Osteocyte (in vitro differentiated cells): Measurements from ENCODE around the gene MBP. TPM values are rescaled to one million over a fixed set of nuclear protein-coding genes. Genes with fewer than 3 reads are reported as not detected.

Source experiments
- DNase-seq: peaks from one replicate; pipeline ENCODE4 v3.0.0; 2021; ENCODE audit warnings: mixed read lengths; ENCODE audit not compliant: unreplicated experiment; ENCODE audit errors: extremely low spot score
- H3K27ac Mint-ChIP-seq: one replicate; pipeline ENCODE4 v1.8.0; 2021; ENCODE audit warnings: mild to moderate bottlenecking, mixed read lengths; ENCODE audit not compliant: unreplicated experiment
- H3K27me3 Mint-ChIP-seq: one replicate; pipeline ENCODE4 v1.8.0; 2021; ENCODE audit warnings: mixed read lengths; ENCODE audit not compliant: unreplicated experiment
- H3K36me3 Mint-ChIP-seq: one replicate; pipeline ENCODE4 v1.8.0; 2021; ENCODE audit warnings: mixed read lengths; ENCODE audit not compliant: unreplicated experiment
- H3K4me1 Mint-ChIP-seq: one replicate; pipeline ENCODE4 v1.8.0; 2021; ENCODE audit warnings: mixed read lengths; ENCODE audit not compliant: unreplicated experiment
- H3K4me3 Mint-ChIP-seq: one replicate; pipeline ENCODE4 v1.8.0; 2021; ENCODE audit warnings: mild to moderate bottlenecking, moderate library complexity, mixed read lengths; ENCODE audit not compliant: unreplicated experiment
- H3K9me3 Mint-ChIP-seq: one replicate; pipeline ENCODE4 v1.8.0; 2021; ENCODE audit warnings: mixed read lengths; ENCODE audit not compliant: unreplicated experiment
- total RNA-seq: library from RNA; stranded (reverse); gene quantifications from 2 replicates; pipeline ENCODE4 v1.2.1, GENCODE V29; 2021
- TF ChIP-seq, protein P1 (sequence below): fragments of 200-600 bp; sonication (generic); IDR thresholded peaks from 2 replicates; pipeline ENCODE4 v1.5.0; 2021; ENCODE audit warnings: antibody characterized with exemption, mild to moderate bottlenecking, moderate library complexity

Gene MBP
- total RNA-seq, 1 donor from 2014 or later: 18.6 TPM

DNA sequence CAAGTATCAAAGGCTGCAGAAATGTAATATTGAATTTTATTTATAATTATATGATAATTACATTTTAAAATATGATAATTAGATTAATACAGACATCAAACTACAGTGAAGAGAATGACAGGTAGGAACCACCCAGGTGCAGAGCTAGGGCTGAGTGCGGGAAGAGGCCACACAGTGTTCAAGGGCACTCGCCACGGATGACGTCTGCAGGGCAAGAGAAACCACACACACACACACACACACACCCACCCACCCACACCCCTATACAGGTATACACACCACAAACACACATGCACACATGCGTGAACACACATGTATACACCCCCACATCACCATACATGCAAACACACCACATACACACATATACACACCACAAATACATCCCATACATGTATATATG is 41.2 kb downstream of the MBP start:
- Mint-ChIP-seq H3K27me3 (no peaks in the 10 kb centered on the region), H3K9me3 (no peaks in the 10 kb centered on the region), H3K4me3 (no peak overlapping the region), H3K4me1 (peaks cover 60% of the 10 kb centered on the region), H3K27ac (peak overlapping the region; percentile 73), H3K36me3 (no peaks in the 10 kb centered on the region)
- no peak for DNase-seq
- TF ChIP-seq, protein P1, sequence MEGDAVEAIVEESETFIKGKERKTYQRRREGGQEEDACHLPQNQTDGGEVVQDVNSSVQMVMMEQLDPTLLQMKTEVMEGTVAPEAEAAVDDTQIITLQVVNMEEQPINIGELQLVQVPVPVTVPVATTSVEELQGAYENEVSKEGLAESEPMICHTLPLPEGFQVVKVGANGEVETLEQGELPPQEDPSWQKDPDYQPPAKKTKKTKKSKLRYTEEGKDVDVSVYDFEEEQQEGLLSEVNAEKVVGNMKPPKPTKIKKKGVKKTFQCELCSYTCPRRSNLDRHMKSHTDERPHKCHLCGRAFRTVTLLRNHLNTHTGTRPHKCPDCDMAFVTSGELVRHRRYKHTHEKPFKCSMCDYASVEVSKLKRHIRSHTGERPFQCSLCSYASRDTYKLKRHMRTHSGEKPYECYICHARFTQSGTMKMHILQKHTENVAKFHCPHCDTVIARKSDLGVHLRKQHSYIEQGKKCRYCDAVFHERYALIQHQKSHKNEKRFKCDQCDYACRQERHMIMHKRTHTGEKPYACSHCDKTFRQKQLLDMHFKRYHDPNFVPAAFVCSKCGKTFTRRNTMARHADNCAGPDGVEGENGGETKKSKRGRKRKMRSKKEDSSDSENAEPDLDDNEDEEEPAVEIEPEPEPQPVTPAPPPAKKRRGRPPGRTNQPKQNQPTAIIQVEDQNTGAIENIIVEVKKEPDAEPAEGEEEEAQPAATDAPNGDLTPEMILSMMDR: no peak

DNA sequence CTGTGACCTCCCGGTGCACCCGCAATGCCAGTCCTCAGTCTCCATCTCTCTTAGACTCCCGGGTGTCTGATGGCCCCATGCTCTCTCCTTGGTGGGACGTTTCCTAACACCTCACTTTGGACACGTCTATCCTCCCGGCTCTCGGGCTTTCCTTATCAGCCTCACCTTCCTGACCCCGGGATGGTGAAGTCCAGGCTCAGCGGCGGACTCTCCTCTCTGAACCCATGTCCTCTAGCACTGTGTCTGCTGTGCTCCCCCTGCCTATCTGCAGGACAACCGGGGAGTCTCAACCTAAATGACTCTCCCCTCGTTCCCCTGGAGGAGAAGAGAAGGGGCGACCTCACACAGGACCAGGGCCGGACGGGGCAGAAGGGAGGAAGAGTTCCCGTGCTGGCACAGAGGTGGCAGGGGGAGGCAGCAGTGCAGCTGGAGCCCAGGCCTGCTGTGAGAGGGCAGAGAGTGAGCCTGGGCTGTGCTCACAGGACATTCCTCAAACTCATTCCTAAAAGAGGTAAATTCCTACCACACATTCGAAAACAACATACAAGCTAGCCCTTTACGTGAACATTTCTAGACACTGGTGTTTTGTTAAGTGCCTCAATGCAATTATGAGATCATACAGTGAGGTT is 41.9 kb downstream of the MBP start:
- H3K27me3 Mint-ChIP-seq: no peaks in the 10 kb centered on the region
- H3K27ac Mint-ChIP-seq: peak overlapping the region; percentile 51
- DNase-seq: no peak
- peaks cover 60% of the 10 kb centered on the region for H3K4me1 Mint-ChIP-seq
- TF ChIP-seq, protein P1: no peak
- no peak overlapping the region for H3K4me3 Mint-ChIP-seq
- H3K9me3 Mint-ChIP-seq: no peaks in the 10 kb centered on the region
- H3K36me3 Mint-ChIP-seq: no peaks in the 10 kb centered on the region

DNA sequence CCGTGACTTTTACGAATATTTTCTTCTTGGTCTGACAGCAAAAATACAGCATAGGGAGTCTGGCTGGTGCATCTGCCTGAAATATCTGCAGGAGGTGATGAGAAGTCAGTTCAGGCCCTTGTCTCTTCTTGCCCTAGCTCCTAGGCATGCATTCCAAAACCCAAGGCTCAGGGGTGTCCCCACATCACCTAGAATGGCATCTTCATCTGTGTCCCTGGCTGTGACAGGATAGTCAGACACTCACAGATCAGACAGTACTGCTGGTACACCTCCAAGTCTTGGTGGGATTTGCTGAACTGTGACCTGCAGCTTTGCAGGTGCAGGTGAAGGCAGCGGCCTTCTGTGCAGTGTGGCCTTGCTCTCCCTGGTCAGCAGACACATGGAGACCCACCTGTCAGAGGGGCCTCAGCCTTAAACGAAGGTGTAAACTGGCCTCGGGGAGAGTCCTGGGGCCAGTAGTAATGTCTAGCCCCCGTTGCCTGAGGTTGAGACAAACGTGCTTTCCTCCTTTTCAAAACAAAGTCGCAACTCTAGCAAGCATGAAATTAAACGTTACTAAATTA is 42.8 kb downstream of the MBP start:
- H3K4me1 Mint-ChIP-seq: peaks cover 57% of the 10 kb centered on the region

DNA sequence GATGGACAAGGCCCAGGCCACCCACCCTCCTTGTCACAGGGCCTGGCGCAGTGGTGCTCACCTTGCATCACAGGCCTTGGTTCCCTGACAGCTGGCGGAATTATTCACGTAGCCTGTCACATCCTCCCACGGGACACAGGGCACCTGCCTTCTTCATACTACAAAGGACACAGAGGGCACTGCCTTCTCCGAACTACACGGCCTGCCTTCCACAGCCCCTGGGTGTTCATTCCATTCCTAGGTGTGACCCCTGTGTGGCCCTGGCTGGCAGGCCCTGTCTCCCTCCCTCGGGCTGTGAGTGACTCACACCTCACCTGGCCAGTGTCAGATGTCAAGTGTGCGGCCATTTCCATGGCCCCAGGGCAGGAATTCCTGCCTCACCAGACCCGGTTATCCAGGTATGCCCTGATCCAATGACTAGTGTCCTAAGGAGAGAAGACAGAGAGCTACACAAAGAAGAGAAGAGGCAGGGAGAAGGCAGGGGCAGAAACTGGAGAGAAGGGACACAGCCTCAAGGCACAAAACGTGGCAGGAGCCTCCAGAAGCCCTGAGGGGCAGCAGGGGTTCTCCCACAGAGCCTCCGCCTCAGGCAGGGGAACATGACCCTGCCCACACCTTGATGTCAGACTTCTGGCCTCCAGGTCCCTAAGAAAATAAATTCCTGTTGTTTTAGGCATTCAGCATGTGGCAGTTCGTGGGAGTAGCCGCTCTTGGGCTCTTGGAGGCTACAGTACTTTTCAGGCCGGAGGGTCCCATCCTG is 43.4 kb downstream of the MBP start:
- peaks cover 62% of the 10 kb centered on the region for H3K4me1 Mint-ChIP-seq
- no peaks in the 10 kb centered on the region for H3K9me3 Mint-ChIP-seq
- H3K36me3 Mint-ChIP-seq: peaks cover 2% of the 10 kb centered on the region
- H3K27ac Mint-ChIP-seq: peak overlapping the region; percentile 80
- no peak for DNase-seq
- H3K4me3 Mint-ChIP-seq: no peak overlapping the region
- TF ChIP-seq, protein P1: no peak
- H3K27me3 Mint-ChIP-seq: no peaks in the 10 kb centered on the region

More for the DNA sequence above, 42.8 kb downstream of the MBP start:
- Mint-ChIP-seq H3K36me3 (no peaks in the 10 kb centered on the region), H3K27me3 (no peaks in the 10 kb centered on the region), H3K27ac (peak overlapping the region; percentile 80), H3K9me3 (no peaks in the 10 kb centered on the region), H3K4me3 (no peak overlapping the region)
- TF ChIP-seq, protein P1: no peak
- DNase-seq: no peak
